ENCODE results near the gene GPR4.

DNA sequence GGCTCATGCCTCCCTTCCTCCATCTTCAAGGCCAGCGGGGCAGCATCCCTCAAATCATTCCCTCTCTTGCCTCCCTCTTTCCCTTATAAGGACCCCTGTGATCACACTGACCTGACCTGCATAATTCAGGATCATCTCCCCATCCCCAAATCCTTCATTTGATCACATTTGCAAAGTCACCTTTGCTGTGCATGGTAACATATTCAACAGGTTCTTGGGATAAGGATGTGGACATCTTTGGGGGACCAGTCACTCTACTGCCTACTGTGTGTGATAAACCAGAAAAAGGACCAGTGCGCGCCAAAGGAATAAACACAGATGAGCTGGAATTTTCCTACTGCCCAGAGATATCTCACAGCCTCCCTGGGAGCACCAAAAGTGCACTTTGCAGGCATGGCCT, 25.3 kb downstream of the GPR4 start:
- TF ChIP-seq, protein P1, sequence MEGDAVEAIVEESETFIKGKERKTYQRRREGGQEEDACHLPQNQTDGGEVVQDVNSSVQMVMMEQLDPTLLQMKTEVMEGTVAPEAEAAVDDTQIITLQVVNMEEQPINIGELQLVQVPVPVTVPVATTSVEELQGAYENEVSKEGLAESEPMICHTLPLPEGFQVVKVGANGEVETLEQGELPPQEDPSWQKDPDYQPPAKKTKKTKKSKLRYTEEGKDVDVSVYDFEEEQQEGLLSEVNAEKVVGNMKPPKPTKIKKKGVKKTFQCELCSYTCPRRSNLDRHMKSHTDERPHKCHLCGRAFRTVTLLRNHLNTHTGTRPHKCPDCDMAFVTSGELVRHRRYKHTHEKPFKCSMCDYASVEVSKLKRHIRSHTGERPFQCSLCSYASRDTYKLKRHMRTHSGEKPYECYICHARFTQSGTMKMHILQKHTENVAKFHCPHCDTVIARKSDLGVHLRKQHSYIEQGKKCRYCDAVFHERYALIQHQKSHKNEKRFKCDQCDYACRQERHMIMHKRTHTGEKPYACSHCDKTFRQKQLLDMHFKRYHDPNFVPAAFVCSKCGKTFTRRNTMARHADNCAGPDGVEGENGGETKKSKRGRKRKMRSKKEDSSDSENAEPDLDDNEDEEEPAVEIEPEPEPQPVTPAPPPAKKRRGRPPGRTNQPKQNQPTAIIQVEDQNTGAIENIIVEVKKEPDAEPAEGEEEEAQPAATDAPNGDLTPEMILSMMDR (conservative IDR thresholded peaks at IDR 0.05; ENCODE audit: low read length): no peak
- TF ChIP-seq EZH2phosphoT487 (IDR thresholded peaks at IDR 0.05; ENCODE audit: borderline replicate concordance, low read depth, low read length): no peak

Measured in OCI-LY7 (cell line).